ENCODE results near the gene POU2F3. TPM values are rescaled to one million over a fixed set of nuclear protein-coding genes. Genes with fewer than 3 reads are reported as not detected.
A peak's percentile ranks its signal among the peaks of the same experiment; 100 is the strongest.

The POU2F3 gene
- total and polyA plus RNA-seq, 2 of the 13 experiments (the other 11 are each of a cell fraction or from before 2014, with no cell fraction given) = not detected

DNA sequence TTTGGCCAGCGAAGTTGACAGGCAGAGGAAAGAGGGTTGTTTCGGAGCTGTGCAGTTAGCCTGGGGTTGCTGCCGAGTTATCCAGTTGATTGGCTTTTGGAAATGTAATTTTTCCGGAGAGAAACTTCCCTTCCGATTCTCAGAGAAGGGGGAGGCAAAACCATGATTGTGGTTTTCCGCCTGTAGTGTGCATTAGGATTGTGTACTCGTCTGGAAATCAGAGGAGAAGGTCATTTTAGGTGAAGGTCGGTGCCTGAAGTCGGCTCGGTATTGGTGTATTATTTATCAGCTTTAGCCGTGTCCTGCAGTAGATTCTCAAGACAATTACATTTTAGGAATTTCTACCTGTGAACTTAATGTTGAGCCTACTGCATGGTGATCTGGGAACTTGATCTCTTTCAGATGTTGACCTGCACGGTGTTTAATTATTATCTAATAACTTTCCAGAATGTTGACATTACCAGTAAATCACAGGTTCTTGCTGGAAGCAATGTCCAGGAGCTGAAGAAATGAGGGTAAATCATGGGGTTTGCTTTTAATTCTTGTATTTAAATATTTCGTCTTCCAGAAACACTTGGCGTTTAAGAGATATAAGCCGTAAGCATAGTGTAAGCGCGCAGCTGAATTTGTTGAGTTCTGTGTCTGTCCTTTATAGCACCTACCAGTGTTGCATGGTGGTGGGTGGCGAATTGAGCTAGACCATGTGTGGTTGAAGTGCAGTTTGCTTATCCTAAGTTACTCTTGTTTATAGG, 97.6 kb downstream of the POU2F3 start (continued):
- TF ChIP-seq, protein P1, sequence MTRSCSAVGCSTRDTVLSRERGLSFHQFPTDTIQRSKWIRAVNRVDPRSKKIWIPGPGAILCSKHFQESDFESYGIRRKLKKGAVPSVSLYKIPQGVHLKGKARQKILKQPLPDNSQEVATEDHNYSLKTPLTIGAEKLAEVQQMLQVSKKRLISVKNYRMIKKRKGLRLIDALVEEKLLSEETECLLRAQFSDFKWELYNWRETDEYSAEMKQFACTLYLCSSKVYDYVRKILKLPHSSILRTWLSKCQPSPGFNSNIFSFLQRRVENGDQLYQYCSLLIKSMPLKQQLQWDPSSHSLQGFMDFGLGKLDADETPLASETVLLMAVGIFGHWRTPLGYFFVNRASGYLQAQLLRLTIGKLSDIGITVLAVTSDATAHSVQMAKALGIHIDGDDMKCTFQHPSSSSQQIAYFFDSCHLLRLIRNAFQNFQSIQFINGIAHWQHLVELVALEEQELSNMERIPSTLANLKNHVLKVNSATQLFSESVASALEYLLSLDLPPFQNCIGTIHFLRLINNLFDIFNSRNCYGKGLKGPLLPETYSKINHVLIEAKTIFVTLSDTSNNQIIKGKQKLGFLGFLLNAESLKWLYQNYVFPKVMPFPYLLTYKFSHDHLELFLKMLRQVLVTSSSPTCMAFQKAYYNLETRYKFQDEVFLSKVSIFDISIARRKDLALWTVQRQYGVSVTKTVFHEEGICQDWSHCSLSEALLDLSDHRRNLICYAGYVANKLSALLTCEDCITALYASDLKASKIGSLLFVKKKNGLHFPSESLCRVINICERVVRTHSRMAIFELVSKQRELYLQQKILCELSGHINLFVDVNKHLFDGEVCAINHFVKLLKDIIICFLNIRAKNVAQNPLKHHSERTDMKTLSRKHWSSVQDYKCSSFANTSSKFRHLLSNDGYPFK (CRISPR knock-in tag; IDR thresholded peaks at IDR 0.05; ENCODE audit: borderline replicate concordance) = no peak
- TF ChIP-seq MIER3 (CRISPR knock-in tag; IDR thresholded peaks at IDR 0.05; ENCODE audit: borderline replicate concordance) = no peak
- TF ChIP-seq, protein P2, sequence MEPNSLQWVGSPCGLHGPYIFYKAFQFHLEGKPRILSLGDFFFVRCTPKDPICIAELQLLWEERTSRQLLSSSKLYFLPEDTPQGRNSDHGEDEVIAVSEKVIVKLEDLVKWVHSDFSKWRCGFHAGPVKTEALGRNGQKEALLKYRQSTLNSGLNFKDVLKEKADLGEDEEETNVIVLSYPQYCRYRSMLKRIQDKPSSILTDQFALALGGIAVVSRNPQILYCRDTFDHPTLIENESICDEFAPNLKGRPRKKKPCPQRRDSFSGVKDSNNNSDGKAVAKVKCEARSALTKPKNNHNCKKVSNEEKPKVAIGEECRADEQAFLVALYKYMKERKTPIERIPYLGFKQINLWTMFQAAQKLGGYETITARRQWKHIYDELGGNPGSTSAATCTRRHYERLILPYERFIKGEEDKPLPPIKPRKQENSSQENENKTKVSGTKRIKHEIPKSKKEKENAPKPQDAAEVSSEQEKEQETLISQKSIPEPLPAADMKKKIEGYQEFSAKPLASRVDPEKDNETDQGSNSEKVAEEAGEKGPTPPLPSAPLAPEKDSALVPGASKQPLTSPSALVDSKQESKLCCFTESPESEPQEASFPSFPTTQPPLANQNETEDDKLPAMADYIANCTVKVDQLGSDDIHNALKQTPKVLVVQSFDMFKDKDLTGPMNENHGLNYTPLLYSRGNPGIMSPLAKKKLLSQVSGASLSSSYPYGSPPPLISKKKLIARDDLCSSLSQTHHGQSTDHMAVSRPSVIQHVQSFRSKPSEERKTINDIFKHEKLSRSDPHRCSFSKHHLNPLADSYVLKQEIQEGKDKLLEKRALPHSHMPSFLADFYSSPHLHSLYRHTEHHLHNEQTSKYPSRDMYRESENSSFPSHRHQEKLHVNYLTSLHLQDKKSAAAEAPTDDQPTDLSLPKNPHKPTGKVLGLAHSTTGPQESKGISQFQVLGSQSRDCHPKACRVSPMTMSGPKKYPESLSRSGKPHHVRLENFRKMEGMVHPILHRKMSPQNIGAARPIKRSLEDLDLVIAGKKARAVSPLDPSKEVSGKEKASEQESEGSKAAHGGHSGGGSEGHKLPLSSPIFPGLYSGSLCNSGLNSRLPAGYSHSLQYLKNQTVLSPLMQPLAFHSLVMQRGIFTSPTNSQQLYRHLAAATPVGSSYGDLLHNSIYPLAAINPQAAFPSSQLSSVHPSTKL (CRISPR knock-in tag; IDR thresholded peaks at IDR 0.05) = peak; percentile 40; the same call in 1 of the 2 replicates
- no peak for TF ChIP-seq ZNF354B (CRISPR knock-in tag; IDR thresholded peaks at IDR 0.05)
- no peak for TF ChIP-seq FOXP1 (IDR thresholded peaks at IDR 0.05)
- no peak for TF ChIP-seq FOXP1 (CRISPR knock-in tag; IDR thresholded peaks at IDR 0.05)
- 0 out of 2 replicates have a peak, but pooled peaks have one; percentile 21 for TF ChIP-seq DNMT3B (CRISPR knock-in tag; conservative IDR thresholded peaks at IDR 0.05)
- TF ChIP-seq ZNF674 (CRISPR knock-in tag; IDR thresholded peaks at IDR 0.05; ENCODE audit: low read depth) = no peak
- no peak for TF ChIP-seq FOSL2 (CRISPR knock-in tag; IDR thresholded peaks at IDR 0.05)
- TF ChIP-seq ZNF101 (CRISPR knock-in tag; IDR thresholded peaks at IDR 0.05; ENCODE audit: borderline replicate concordance, low read depth) = no peak
- TF ChIP-seq SMAD9 (CRISPR knock-in tag; IDR thresholded peaks at IDR 0.05) = peak; percentile 74; the same call in 1 of the 2 replicates
- TF ChIP-seq ZNF383 (CRISPR knock-in tag; IDR thresholded peaks at IDR 0.05; ENCODE audit: borderline replicate concordance) = no peak
- TF ChIP-seq KAT2B (IDR thresholded peaks at IDR 0.05; ENCODE audit: borderline replicate concordance, low read depth, low read length) = no peak
- no peak for TF ChIP-seq TCF7L2 (IDR thresholded peaks at IDR 0.05; ENCODE audit: low read depth, low read length)
- TF ChIP-seq, protein P3, sequence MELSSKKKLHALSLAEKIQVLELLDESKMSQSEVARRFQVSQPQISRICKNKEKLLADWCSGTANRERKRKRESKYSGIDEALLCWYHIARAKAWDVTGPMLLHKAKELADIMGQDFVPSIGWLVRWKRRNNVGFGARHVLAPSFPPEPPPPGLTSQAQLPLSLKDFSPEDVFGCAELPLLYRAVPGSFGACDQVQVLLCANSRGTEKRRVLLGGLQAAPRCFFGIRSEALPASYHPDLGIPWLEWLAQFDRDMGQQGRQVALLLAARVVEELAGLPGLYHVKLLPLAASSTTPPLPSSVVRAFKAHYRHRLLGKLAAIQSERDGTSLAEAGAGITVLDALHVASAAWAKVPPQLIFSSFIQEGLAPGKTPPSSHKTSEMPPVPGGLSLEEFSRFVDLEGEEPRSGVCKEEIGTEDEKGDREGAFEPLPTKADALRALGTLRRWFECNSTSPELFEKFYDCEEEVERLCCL (CRISPR knock-in tag; IDR thresholded peaks at IDR 0.05; ENCODE audit: borderline replicate concordance) = no peak
